Erythroblast (primary cell): ENCODE measurements around the gene SPART.

Experiments
- GATA1 ChIP-seq: IDR thresholded peaks from 2 replicates; pipeline ENCODE4 v1.6.1; 2011; ENCODE audit warnings: low read depth, mild to moderate bottlenecking, control low read depth, low read length, moderate library complexity
- POLR2A ChIP-seq: IDR thresholded peaks from 2 replicates; pipeline ENCODE4 v1.6.1; 2011; ENCODE audit warnings: mild to moderate bottlenecking, low read length

- TF ChIP-seq POLR2A (peak; percentile 83), GATA1 (no peak)
Observed at GRCh38 chr13:36297366-36298338, 48.5 kb downstream of the SPART start, which contains the start of gene CCDC169.
